Right ventricle myocardium inferior (tissue), 1 donor: ENCODE results near the gene POLG2. TPM values are rescaled to one million over a fixed set of nuclear protein-coding genes. Genes with fewer than 3 reads are reported as not detected.

Experiments used
- ATAC-seq: fragments of 200-7000 bp; cut with Tn5 transposase; one replicate; pipeline ENCODE4 v1.9.1; 2020; ENCODE audit warnings: mild to moderate bottlenecking, moderate library complexity
- DNase-seq: peaks from one replicate; pipeline ENCODE4 v3.0.0; 2021; ENCODE audit errors: missing footprints
- intact Hi-C: fragments of 100-400 bp; cut with DNase I; formaldehyde crosslinking; loops from one replicate; pipeline ENCODE4 v1.11.0; 2022
- total RNA-seq: library from RNA; stranded (reverse); fragmentation: NEBNext Ultra II Directional; extraction: Animal tissue kit (Norgen Biotek cat#: 25700); gene quantifications from one replicate; pipeline ENCODE4 v1.2.1, GENCODE V29; 2021
- donor health status: DM: no; HTN: yes; CAD: no; lungs with severe emphysema.

Gene POLG2
- total RNA-seq, 1 donor from 2014 or later, result 8.2 TPM

DNA sequence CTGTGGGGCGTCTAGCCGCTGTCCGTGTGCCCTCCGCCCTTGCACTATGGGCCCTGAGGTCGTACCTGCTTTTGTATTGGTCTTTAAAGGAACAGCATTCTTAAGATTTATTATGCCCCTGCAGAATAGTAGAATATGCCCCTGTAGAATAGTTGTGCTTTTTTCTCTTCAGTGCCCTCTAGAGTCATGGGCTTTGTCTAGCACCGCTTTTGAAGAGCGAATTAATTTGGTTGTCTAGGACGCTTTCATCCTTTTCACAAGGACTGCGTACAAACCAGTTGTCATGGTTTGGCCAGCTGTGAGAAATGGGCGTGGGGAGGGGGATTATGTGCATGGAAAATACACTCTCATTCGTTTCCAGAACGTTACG, 10.5 kb upstream of the POLG2 start:
- DNase-seq (no peak), ATAC-seq (peak; percentile 17)
- intact Hi-C loops, result loop anchor here (2.0 to 10.0 kb wide), 4 partner anchors 137 to 735 kb away; partner anchors contain the start of genes CCDC47, DDX42, FTSJ3 and PSMC5

GRCh38 chr17:64506576-64507412, 9.9 kb upstream of the POLG2 start, which contains the start of gene CEP95:
Gene CEP95 (plus strand): TSS chr17:64506977. CDS start chr17:64507098, 121 bp downstream.
- peak; percentile 85 for ATAC-seq
- peak; percentile 95 for DNase-seq
- intact Hi-C loops, result loop anchor here (2.0 to 10.0 kb wide), 4 partner anchors 138 to 734 kb away; partner anchors contain the start of genes CCDC47, DDX42, FTSJ3 and PSMC5

- ATAC-seq, result peak; percentile 87
- intact Hi-C loops, result loop anchor here (2.0 to 10.0 kb wide), 4 partner anchors 139 to 734 kb away; partner anchors contain the start of genes CCDC47, DDX42, FTSJ3 and PSMC5
- peak; percentile 97 for DNase-seq
Measured at GRCh38 chr17:64506201-64506575, 9.3 kb upstream of the POLG2 start, which contains the start of gene DDX5. Gene DDX5 (minus strand): TSS chr17:64506289. CDS start chr17:64506119, 170 bp downstream.

- peak; percentile 94 for DNase-seq
- intact Hi-C loops, result loop anchor here (2.0 to 10.0 kb wide), 4 partner anchors 139 to 733 kb away; partner anchors contain the start of genes CCDC47, DDX42, FTSJ3 and PSMC5
- ATAC-seq, result peak; percentile 79
Measured at GRCh38 chr17:64505340-64506200, 8.7 kb upstream of the POLG2 start.

DNA sequence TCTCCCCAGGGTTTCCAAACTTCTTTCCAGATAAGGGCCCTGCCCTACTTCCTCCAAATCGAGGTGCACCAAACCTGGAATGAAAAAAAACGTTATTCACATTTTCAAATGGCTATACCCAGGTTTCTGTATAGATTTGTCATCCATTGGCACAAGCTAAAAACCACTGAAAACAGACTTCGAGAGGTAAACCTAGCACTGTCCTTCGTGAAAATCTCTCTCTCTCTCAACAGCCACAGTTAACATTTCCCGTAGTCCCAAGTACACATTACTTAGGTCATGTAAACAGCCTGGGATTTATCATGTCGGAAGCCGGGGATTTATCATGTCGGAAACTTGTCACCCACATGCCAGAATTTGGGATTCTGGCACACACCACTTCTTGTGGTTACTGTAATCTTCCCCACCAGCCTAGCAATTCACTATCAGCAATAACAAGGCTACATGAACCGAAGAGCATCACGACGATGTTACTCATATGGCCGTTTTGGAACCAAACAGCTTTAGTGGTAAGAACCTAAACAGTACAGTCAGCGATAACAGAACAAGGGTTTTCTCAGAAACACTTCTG, 8.0 kb upstream of the POLG2 start:
- ATAC-seq, result no peak
- DNase-seq, result no peak
- intact Hi-C loops, result loop anchor here (5.0 to 10.0 kb wide), 3 partner anchors 140 to 733 kb away; partner anchors contain the start of genes CCDC47, DDX42, FTSJ3 and PSMC5

GRCh38 chr17:64503821-64504768, 7.2 kb upstream of the POLG2 start:
- DNase-seq, result no peak
- ATAC-seq, result no peak
- intact Hi-C loops, result loop anchor here (10.0 kb wide), 2 partner anchors 141 to 679 kb away; partner anchors contain the start of genes FTSJ3 and PSMC5

GRCh38 chr17:64503341-64503740, 6.5 kb upstream of the POLG2 start:
- intact Hi-C loops, result loop anchor here (10.0 kb wide), 2 partner anchors 141 to 679 kb away; partner anchors contain the start of genes FTSJ3 and PSMC5
- no peak for ATAC-seq

DNA sequence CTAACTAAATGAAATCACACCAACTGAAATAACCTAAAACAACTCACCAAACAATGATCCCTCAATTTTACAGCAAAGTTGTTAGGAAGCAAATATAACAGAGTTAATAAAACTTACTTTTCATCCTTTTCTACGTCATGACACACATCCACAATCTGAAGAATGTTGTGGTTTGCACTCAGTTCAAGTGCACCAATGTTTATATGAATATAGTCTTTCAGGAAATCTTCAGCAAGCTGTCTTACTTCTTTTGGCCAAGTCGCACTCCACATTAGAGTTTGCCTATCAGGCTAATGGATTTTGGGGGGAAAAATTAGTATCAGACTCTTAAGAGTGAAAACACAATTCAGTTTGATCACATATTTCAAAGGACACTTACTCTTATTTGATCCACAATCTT, 6.0 kb upstream of the POLG2 start:
- no peak for ATAC-seq
- intact Hi-C loops, result loop anchor here (10.0 kb wide), 2 partner anchors 142 to 678 kb away; partner anchors contain the start of genes FTSJ3 and PSMC5
- no peak for DNase-seq

More at GRCh38 chr17:64503341-64503740, 6.5 kb upstream of the POLG2 start:
- DNase-seq, result no peak

- no peak for DNase-seq
- intact Hi-C loops, result loop anchor here (10.0 kb wide), 2 partner anchors 143 to 677 kb away; partner anchors contain the start of genes FTSJ3 and PSMC5
Measured at GRCh38 chr17:64502021-64502420, 5.2 kb upstream of the POLG2 start.

DNA sequence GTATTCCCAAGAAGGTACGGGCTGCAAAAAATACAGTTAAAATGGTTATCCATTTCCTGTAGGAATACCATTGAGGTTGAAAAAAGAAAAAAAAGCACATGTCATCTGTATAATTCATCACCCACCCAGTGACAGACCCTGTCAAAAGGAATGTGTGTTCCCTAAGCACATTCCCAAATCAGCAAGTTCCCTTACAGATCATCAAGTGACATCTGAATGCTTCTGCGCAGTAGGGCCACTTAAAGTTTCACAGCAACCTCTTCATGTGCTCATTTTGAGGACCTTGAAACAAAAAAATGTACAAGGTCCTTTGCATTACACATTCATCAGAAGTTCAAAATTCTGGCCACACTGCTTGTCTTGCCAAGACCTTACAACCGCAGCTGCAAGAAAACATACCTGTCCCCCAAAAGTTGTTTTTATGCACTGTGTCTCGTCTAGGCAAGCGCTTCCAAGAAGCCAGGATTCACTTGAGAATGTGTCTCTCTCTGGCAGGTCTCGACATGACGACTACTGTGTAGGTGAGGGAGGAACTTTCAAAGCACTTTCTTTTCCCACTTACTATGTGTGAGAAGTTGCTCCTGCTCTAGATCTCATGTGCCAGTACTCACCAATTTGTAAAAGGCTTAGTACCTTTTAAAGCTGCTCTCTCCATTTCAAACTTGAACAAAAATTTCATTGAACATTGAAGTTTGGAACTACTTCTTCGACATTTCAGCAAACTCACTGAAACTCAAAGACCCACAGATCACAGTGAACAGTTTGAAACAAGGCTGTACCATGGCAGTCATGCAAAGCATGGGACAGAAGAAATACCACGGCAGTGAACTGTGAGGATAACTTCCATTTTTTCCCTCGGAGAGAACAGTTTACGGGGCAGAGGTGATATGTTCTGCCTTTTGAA, 4.3 kb upstream of the POLG2 start:
- intact Hi-C loops, result loop anchor here (10.0 kb wide), 2 partner anchors 144 to 676 kb away; partner anchors contain the start of genes FTSJ3 and PSMC5
- ATAC-seq (no peak), DNase-seq (no peak)

More at GRCh38 chr17:64502021-64502420, 5.2 kb upstream of the POLG2 start:
- ATAC-seq, result no peak

GRCh38 chr17:64500487-64500859, 3.6 kb upstream of the POLG2 start:
- no peak for ATAC-seq
- intact Hi-C loops, result loop anchor here (10.0 kb wide), 2 partner anchors 144 to 676 kb away; partner anchors contain the start of genes FTSJ3 and PSMC5
- no peak for DNase-seq

GRCh38 chr17:64499805-64500486, 3.1 kb upstream of the POLG2 start:
- intact Hi-C loops, result loop anchor here (5.0 to 10.0 kb wide), 3 partner anchors 145 to 675 kb away; partner anchors contain the start of genes FTSJ3 and PSMC5
- DNase-seq (no peak), ATAC-seq (no peak)

GRCh38 chr17:64498308-64499203, 1.7 kb upstream of the POLG2 start:
- intact Hi-C loops, result loop anchor here (5.0 kb wide), 1 partner anchor 191 kb away; no protein-coding TSS in a partner anchor
- DNase-seq (no peak), ATAC-seq (no peak)

DNA sequence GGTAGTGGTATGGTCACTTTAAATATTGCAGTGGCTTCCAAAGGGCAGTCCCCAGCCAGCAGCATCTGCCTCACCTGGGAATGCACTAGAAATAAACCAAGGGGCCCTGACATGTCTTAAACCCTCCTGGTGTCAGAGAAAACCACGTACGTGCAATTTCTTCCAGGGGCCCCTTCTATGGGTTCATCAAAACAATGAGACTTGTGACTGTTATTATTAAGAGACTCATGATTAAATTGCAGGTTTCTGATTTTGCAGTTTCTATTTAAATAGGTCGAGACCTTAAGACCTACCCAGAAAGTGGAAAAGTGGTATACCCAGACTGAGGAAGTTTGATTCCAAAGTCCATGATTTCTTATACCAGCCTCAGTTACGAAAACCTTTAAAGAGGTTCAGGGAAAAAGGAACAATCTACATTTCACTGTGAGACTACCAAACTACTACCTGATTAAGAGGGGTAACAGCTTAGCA, 746 bp upstream of the POLG2 start:
- no peak for DNase-seq
- ATAC-seq, result no peak
- intact Hi-C loops, result loop anchor here (5.0 kb wide), 1 partner anchor 190 kb away; no protein-coding TSS in a partner anchor
